NCI-H2107 treated with DMSO at 0.1 percent for 48 hours (cell line): ENCODE data around the gene OXSR1.
"Not testable (repeated sequence)": the region's sequence is repeated elsewhere in the genome, so short reads cannot be mapped to it uniquely, and the experiment has no call there.

Experiments used
- DNase-seq: peaks from one replicate; lab custom pipeline; 2025; ENCODE audit not compliant: unreplicated experiment; lab: John Stamatoyannopoulos, UW

The OXSR1 gene

GRCh38 chr3:38163841-38164642, 1.3 kb upstream of the OXSR1 start:
- no peak for DNase-seq

DNA sequence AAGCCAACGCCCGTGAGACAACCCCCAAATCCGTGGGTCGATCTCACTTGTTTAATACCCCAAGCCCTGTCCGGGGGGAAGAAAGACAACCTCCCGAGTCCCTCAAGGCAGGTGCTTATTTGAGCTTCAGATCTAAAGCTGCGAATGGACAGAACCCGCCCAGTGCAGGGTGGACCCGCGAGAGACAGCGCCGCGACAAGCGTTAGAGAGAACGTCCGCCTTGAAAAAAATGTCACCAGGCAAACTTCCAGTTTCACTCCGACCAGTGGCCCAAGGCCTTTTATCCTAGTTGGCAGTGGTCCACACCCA, 740 bp upstream of the OXSR1 start:
- no peak for DNase-seq

DNA sequence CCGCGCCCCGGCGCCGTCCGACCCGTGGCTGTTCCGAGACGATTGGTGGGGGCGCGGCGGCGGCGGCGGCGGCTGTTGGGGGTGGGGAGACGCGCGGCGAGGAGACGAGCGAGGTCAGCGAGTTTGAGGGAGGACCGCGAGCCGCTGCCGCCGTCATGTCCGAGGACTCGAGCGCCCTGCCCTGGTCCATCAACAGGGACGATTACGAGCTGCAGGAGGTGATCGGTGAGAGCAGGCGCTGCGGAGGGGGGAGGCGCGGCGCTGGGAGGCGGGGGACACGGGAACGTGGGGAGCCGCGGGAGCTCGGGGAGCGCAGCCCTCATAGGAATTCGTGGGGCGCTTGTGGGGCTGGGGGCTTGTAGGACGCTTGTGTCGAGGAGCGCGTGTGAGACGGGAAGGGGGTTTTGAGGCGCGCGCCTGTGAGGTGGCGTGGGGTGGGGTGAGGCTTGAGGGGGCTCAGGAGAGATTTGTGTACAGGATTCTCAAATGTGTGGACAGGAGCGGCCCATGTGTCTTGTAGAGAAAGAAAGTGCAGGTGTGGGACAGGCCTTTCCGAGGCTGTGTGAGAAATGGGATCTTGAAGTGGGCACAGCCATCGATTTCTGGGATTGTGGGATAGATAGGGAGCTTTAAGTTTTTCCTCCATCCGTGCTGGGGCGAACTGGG, 518 bp downstream of the OXSR1 start:
- no peak for DNase-seq

DNA sequence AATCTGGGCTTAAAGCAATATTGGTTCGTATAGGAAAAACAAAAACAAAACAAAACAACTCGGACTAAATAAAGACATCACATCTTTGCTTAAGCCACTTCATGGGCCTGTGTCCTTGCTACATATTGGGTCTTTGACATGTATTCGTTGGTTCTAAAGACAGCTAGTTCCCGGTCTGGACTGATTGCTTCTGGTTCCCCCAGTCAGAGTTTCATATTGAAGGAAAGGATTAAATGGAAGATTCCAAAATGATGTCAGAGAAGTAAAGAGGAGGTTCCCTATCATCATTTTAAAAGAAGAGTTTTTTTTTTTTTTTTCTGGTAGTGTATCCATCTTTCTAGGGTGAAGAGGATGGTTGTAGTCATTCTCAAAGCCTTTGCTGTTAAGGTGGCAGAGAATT, 2.3 kb downstream of the OXSR1 start:
- DNase-seq: no peak

DNA sequence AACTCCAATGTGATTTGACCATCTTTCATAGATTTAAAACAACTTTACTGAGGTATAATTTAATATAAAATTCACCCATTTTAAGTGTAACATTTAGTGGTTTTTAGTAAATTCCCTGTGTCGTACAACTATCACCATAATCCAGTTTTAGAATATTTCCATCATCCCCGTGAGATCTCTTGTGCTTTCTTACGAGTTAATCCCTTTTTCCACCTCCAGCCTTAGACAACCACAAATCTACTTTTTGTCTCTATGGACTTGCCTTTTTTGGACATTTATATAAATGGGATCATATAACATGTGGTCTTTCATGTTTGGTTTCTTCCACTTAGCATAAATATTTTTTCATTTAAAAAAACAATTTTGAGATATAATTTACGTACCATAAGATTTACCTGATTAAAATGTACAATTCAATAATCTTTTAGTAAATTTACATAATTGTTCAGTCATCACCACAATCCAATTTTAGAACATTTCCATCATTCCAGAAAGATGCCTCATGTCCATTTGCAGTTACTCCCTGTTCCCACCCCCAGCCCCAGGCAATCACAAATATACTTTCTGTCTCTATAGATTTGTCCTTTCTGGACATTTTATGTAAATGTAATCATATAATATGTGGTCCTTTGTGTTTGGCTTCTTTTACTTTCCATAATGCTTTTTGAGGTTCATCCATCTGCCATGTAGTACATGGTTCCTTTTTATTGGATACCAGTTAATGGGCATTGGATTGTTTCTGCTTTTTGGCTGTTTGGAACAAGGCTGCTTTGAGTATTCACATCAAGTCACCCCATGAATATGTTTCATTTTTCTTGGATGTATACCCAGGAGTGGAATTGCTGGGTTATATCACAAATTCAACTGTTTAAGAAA, 3.1 kb downstream of the OXSR1 start:
- DNase-seq: no peak

- DNase-seq: no peak
Measured at GRCh38 chr3:38169027-38169317, 3.6 kb downstream of the OXSR1 start.

DNA sequence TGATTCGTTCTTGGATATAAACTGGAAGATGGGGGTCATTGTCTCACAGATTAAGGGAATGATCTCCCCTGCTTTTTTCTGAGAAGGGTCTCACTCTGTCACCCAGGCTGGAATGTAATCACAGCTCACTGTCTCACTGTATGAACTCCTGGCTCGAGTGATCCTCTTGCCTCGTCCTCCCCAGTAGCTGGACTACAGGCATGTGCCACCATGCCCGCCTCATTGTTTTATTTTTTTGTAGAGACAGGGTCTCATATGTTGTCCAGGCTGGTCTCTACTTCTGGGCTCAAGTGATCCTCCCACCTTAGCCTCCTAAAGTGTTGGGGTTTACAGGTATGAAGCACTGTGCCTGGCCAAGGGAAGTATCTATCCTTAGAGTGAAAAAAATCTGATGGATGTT, 5.4 kb downstream of the OXSR1 start:
- DNase-seq: no peak

- DNase-seq: no peak
Measured at GRCh38 chr3:38171622-38172021, 6.3 kb downstream of the OXSR1 start.

DNA sequence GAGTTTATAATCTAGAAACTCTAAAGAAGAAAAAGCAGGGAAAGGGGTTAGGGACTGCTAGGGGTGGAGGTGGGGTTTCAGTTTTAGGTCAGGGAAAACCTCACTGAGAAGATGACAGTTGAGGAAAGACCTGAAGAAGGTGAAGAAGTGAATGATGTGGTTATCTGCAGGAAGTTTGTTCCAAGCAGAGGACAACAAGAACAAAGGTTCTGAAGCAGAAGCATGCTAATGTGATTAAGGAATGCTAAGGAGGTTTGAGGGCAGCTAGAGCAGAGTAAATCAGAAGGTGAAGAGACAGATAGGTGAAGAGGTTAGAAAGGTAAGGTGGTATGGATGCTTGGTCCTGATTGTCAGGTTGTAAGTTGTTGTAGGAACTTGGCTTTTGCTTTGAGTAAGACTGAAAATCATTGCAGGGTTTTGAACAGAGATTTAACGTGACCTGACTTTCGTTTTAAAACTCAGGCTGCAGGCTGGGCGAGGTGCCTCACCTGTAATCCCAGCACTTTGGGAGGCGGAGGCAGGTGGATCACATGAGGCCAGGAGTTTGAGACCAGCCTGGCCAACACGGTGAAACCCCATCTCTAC, 8.6 kb downstream of the OXSR1 start:
- no peak for DNase-seq

- DNase-seq: no peak
Measured at GRCh38 chr3:38177181-38177580, 11.8 kb downstream of the OXSR1 start.

DNA sequence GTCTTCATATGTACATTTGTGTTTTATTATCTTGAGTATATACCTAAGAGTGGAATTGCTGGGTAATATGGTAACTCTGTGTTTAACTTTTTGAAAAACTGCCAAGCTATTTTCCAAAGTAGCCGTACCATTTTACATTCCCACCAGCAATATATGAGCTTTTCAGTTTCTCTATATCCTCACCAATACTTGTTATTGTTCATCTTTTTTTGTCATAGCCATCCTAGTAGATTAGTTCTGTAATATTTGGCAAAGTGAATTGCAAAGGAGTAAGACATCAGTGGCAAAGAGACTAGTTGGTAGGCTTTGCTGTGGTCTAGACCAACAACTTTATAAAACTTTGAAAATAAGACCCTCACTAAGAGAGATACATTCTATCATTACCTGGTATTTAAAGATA, 21.4 kb downstream of the OXSR1 start:
- no peak for DNase-seq

DNA sequence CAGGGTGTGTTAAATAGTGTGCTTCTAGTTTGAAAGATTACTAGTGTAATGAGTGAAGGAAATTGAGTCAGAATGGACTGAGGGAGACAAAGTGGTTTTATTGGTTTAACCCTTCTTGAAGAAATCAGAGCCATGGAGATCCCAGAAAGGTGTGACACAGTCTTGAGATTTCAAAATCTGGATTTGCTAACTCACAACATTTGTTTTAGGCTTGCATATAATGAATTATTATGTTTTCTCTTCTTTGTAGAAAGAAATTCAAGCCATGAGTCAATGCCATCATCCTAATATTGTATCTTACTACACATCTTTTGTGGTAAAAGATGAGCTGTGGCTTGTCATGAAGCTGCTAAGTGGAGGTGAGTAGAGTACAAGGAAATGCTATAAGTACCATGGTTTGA, 25.1 kb downstream of the OXSR1 start:
- no peak for DNase-seq

- not testable (repeated sequence) for DNase-seq
Measured at GRCh38 chr3:38202931-38203330, 37.6 kb downstream of the OXSR1 start.

GRCh38 chr3:38203690-38204089, 38.4 kb downstream of the OXSR1 start:
- no peak for DNase-seq

- no peak for DNase-seq
Measured at GRCh38 chr3:38204599-38205471, 39.5 kb downstream of the OXSR1 start.

DNA sequence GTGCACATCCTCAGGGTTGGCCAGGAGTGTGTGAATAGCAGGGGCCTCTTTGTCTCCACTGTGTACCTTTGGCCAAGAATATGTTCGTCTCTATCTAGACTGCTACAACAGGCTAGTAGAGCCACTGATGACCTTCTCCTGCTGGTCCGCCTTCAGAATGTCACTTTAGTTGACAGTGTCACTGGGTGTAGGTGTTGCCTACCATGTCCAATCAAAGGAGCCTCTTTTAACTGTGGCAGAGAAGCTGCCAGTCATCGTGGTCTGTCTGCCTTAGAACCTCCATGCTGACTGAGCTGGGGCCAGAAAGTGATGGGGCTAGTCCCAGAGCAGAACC, 40.1 kb downstream of the OXSR1 start:
- no peak for DNase-seq

DNA sequence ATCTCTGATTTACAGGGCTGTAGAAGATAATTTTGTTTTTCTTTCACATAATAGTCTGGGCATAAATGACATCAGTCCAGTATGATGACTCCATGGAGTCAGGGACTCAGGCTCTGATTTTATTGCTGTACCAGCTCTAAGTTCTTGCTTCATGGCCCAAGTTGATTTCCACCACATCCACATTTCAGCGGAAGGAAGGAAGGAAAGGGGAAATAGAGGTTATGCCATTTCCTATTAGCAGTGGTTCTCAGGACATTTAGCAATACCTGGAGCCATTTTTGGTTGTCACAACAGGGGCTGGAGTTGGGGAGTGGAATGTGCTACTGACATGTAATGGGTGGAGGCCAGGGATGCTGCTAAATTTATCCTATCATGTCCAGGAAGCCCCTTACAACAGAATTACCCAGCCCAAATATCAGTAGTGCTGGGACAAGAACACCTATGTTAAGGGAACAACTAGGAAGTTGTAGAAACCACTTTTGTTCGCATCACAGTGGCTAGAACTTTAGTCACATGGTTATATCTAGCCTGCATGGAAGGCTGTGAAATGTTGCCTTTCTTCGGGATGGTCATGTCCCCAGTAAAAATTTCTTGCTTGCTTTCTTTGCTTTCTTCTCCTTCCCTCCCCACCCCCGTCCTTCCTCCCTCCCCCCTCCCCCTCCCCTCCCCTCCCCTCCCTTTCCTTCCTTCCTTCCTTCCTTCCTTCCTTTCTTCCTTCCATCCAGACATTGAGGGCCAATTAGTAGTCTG, 42.1 kb downstream of the OXSR1 start:
- DNase-seq: no peak

- DNase-seq: peak; percentile 1
Measured at GRCh38 chr3:38210141-38210757, 44.9 kb downstream of the OXSR1 start.

DNA sequence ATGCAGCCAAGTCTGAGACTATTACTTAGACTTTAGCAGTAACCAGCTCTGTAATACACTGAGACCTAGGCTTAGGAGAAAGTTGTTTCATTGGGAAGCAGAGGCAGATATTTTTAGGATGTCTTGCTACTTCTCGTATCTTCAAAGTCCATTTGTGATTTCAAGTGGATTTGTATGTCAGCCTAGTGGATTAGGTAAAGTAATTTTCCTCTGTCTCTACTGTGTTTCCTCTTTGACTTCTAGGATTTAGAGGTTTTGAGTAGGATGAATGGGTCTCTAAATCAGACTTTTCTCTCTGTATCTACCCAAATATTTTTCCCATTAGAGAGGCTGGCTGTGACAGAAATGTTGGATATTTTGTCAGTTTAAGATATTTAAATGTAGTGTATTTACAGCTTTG, 46.8 kb downstream of the OXSR1 start:
- DNase-seq: no peak

- DNase-seq: no peak
Measured at GRCh38 chr3:38214560-38214959, 49.2 kb downstream of the OXSR1 start.
